Measurements from ENCODE around the gene GLRX. TPM values are rescaled to one million over a fixed set of nuclear protein-coding genes. Genes with fewer than 3 reads are reported as not detected.

GLRX gene
- total and polyA plus RNA-seq, 2 of the 13 experiments (the other 11 are each of a cell fraction or from before 2014, with no cell fraction given): 63.8 to 499 TPM

DNA sequence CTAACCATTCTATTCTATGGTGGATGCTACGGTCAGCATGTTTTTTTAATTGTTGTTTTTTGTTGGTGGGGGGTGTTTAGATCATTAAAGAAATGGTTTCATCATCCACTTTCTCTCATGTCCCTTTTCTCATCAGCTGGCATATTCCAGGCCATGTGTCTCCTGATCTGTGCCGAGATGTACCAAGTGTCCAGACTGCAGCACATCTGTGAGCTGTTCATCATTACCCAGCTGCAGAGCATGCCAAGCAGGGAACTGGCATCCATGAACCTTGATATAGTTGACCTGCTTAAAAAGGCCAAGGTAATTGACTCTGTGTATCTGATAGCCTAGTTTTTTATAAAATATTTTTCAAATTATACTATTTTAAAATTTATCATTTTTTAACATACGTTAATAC, 38.9 kb downstream of the GLRX start (continued):
- TF ChIP-seq ATF7-NPFF (CRISPR knock-in tag; IDR thresholded peaks at IDR 0.05; ENCODE audit: low read depth): no peak
- no peak for TF ChIP-seq SP2 (CRISPR knock-in tag; IDR thresholded peaks at IDR 0.05)
- TF ChIP-seq, protein P1, sequence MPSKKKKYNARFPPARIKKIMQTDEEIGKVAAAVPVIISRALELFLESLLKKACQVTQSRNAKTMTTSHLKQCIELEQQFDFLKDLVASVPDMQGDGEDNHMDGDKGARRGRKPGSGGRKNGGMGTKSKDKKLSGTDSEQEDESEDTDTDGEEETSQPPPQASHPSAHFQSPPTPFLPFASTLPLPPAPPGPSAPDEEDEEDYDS (CRISPR knock-in tag; IDR thresholded peaks at IDR 0.05): no peak
- TF ChIP-seq SP1 (IDR thresholded peaks at IDR 0.05): no peak
- TF ChIP-seq SP1 (CRISPR knock-in tag; IDR thresholded peaks at IDR 0.05): no peak

DNA sequence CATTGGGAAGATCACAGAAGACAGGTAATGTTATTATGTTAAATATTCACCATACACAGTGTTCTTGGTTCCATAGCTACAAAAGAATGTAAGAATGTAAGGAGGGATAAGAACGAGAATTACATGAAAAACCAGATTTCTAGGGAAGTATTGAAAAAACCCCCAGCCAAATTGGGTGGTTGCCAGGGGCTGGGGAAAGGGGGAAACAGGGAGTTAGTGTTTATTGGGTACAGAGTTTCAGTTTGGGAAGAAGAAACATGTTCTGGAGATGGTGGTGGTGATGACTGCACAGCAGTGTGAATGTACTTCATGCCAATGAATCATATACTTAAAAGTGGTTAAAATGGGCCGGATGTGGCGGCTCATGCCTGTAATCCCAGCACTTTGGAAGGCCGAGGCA, 40.3 kb downstream of the GLRX start:
- WGBS (ENCODE audit: low lambda C conversion rate): 96% methylated on average over 4 of the region's 4 CpGs
- Histone ChIP-seq H3K9ac (ENCODE audit: insufficient read depth, low read depth, low read length) (no peak overlapping the region), H4K20me1 (ENCODE audit: insufficient read depth, low read length) (no peaks in the 10 kb centered on the region), H3K36me3 (replicated peaks in 1 of 2; ENCODE audit: control insufficient read depth in 1 of 2, insufficient read depth in 2 of 2, low read length in 2 of 2) (peaks cover 1 to 10% of the 10 kb centered on the region in 2 experiments; a peak in 4 of 5 replicates), H3K27ac (ENCODE audit: extremely low read length, insufficient read depth, low read length) (no peak overlapping the region), H3K79me2 (ENCODE audit: insufficient read depth, low read length) (no peaks in the 10 kb centered on the region), H2AFZ (ENCODE audit: low read length) (no peak overlapping the region), H3K4me2 (ENCODE audit: low read depth, low read length) (no peak overlapping the region), H3K27me3 (ENCODE audit: control insufficient read depth in 1 of 2, insufficient read depth in 2 of 2, low read length in 2 of 2) (no peaks in the 10 kb centered on the region), H3K9me3 (ENCODE audit: low read length) (no peaks in the 10 kb centered on the region), H3K4me3 (replicated peaks in 1 of 3; ENCODE audit: insufficient read depth in 1 of 3, low read depth in 2 of 3, low read length in 3 of 3) (no peak overlapping the region), H3K4me1 (ENCODE audit: insufficient read depth, low read length) (peaks cover 6% of the 10 kb centered on the region; the same call in 1 of the 2 replicates)
- BruUV-seq (replicated peaks): no TSS peak
- TF ChIP-seq, protein P2, sequence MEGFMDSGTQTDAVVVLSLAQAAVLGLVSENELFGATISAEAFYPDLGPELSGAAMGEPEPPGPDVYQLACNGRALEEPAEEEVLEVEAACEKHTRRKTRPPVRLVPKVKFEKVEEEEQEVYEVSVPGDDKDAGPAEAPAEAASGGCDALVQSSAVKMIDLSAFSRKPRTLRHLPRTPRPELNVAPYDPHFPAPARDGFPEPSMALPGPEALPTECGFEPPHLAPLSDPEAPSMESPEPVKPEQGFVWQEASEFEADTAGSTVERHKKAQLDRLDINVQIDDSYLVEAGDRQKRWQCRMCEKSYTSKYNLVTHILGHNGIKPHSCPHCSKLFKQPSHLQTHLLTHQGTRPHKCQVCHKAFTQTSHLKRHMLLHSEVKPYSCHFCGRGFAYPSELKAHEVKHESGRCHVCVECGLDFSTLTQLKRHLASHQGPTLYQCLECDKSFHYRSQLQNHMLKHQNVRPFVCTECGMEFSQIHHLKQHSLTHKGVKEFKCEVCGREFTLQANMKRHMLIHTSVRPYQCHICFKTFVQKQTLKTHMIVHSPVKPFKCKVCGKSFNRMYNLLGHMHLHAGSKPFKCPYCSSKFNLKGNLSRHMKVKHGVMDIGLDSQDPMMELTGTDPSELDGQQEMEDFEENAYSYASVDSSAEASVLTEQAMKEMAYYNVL (CRISPR knock-in tag; IDR thresholded peaks at IDR 0.05; ENCODE audit: borderline replicate concordance): no peak
- TF ChIP-seq, protein P3, sequence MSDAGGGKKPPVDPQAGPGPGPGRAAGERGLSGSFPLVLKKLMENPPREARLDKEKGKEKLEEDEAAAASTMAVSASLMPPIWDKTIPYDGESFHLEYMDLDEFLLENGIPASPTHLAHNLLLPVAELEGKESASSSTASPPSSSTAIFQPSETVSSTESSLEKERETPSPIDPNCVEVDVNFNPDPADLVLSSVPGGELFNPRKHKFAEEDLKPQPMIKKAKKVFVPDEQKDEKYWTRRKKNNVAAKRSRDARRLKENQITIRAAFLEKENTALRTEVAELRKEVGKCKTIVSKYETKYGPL (CRISPR knock-in tag; IDR thresholded peaks at IDR 0.05): no peak
- TF ChIP-seq MYNN (CRISPR knock-in tag; IDR thresholded peaks at IDR 0.05; ENCODE audit: low read depth): no peak
- no peak for TF ChIP-seq BORCS8-MEF2B (CRISPR knock-in tag; IDR thresholded peaks at IDR 0.05)
- no peak for TF ChIP-seq MAFK (conservative IDR thresholded peaks at IDR 0.05 in 1 of 2, IDR thresholded peaks at IDR 0.05 in 1 of 2; ENCODE audit: low read length in 2 of 2)
- TF ChIP-seq, protein P4, sequence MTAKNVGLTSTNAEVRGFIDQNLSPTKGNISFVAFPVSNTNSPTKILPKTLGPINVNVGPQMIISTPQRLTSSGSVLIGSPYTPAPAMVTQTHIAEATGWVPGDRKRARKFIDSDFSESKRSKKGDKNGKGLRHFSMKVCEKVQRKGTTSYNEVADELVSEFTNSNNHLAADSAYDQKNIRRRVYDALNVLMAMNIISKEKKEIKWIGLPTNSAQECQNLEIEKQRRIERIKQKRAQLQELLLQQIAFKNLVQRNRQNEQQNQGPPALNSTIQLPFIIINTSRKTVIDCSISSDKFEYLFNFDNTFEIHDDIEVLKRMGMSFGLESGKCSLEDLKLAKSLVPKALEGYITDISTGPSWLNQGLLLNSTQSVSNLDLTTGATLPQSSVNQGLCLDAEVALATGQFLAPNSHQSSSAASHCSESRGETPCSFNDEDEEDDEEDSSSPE (CRISPR knock-in tag; IDR thresholded peaks at IDR 0.05): no peak
- TF ChIP-seq EP300 (IDR thresholded peaks at IDR 0.05; ENCODE audit: low read depth in 2 of 2, low read length in 2 of 2): no peak
- TF ChIP-seq EP300 (CRISPR knock-in tag; IDR thresholded peaks at IDR 0.05; ENCODE audit: borderline replicate concordance): no peak
- TF ChIP-seq, protein P5, sequence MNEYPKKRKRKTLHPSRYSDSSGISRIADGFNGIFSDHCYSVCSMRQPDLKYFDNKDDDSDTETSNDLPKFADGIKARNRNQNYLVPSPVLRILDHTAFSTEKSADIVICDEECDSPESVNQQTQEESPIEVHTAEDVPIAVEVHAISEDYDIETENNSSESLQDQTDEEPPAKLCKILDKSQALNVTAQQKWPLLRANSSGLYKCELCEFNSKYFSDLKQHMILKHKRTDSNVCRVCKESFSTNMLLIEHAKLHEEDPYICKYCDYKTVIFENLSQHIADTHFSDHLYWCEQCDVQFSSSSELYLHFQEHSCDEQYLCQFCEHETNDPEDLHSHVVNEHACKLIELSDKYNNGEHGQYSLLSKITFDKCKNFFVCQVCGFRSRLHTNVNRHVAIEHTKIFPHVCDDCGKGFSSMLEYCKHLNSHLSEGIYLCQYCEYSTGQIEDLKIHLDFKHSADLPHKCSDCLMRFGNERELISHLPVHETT (CRISPR knock-in tag; conservative IDR thresholded peaks at IDR 0.05): no peak
- no peak for TF ChIP-seq MIXL1 (CRISPR knock-in tag; IDR thresholded peaks at IDR 0.05)
- TF ChIP-seq MZF1 (CRISPR knock-in tag; IDR thresholded peaks at IDR 0.05; ENCODE audit: borderline replicate concordance): no peak
- no peak for TF ChIP-seq NCOR1 (IDR thresholded peaks at IDR 0.05; ENCODE audit: borderline replicate concordance, low read length)
- TF ChIP-seq EZH2 (conservative IDR thresholded peaks at IDR 0.05; ENCODE audit: low read depth, low read length): no peak
- TF ChIP-seq ZNF850 (CRISPR knock-in tag; conservative IDR thresholded peaks at IDR 0.05): no peak
- intact Hi-C loops (cut with micrococcal nuclease; ENCODE audit: unreplicated experiment): no loop called here
- DNase-seq (ENCODE audit: low spot score) (no peak), FAIRE-seq (no peak), ATAC-seq (no peak)
- in situ Hi-C loops (cut with HindIII; ENCODE audit: extremely low pct_ligation_motif_present, low pct_unique_long_range_greater_than_20kb): no loop called here
- ChIA-PET POLR2A (interaction anchor here (0.7 to 1.8 kb wide), 4 partner anchors 22 to 135 kb away, joined by 4 to 10 read pairs (median 4); partner anchors contain the start of genes GLRX and RFESD), CTCF (ENCODE audit: low intra/inter-chr PET ratio, low total read pairs) (interaction anchor here (1.5 to 3.1 kb wide), 3 partner anchors 53 to 64 kb away, joined by 6 to 73 read pairs (median 11); no protein-coding TSS in a partner anchor)

Measured in HepG2 (cell line).